GM06990 (cell line): ENCODE data around the gene TCF12.

Source experiments
- DNase-seq: peaks from one replicate; pipeline ENCODE4 v3.0.0-alpha.2; 2011; ENCODE audit not compliant: insufficient read length; ENCODE audit errors: extremely low read depth
- H3K27me3 ChIP-seq: replicated peaks from 2 replicates; pipeline ENCODE4 v1.6.0; 2011; ENCODE audit warnings: low read length; ENCODE audit not compliant: control insufficient read depth, insufficient read depth
- H3K36me3 ChIP-seq: 2 replicates; pipeline ENCODE4 v1.5.1; 2011; ENCODE audit warnings: low read length; ENCODE audit not compliant: control insufficient read depth, insufficient read depth
- H3K4me3 ChIP-seq: replicated peaks from 2 replicates; pipeline ENCODE4 v1.5.1; 2011; ENCODE audit warnings: low read depth, mild to moderate bottlenecking, control low read depth, low read length
- CTCF ChIP-seq: IDR thresholded peaks from 2 replicates; pipeline ENCODE4 v1.5.1; 2011; ENCODE audit warnings: low read length, control low read depth, mild to moderate bottlenecking, inconsistent platforms; ENCODE audit not compliant: insufficient read depth, poor library complexity, severe bottlenecking

The TCF12 gene

GRCh38 chr15:57183614-57184344, 265.3 kb downstream of the TCF12 start:
- no peak for DNase-seq
- TF ChIP-seq CTCF, result no peak
- Histone ChIP-seq H3K36me3 (no peaks in the 10 kb centered on the region), H3K27me3 (no peaks in the 10 kb centered on the region), H3K4me3 (no peak overlapping the region)

GRCh38 chr15:57184502-57184901, 266.1 kb downstream of the TCF12 start:
- H3K36me3 ChIP-seq, result no peaks in the 10 kb centered on the region
- no peak for DNase-seq
- no peak for TF ChIP-seq CTCF
- H3K27me3 ChIP-seq, result no peaks in the 10 kb centered on the region
- H3K4me3 ChIP-seq, result no peak overlapping the region

GRCh38 chr15:57185507-57186074, 267.1 kb downstream of the TCF12 start:
- Histone ChIP-seq H3K4me3 (no peak overlapping the region), H3K36me3 (no peaks in the 10 kb centered on the region), H3K27me3 (no peaks in the 10 kb centered on the region)
- no peak for TF ChIP-seq CTCF
- DNase-seq, result no peak

GRCh38 chr15:57189466-57189865, 271.0 kb downstream of the TCF12 start:
- Histone ChIP-seq H3K36me3 (no peaks in the 10 kb centered on the region; the same call in none of the 2 replicates), H3K4me3 (no peak overlapping the region), H3K27me3 (no peaks in the 10 kb centered on the region)
- TF ChIP-seq CTCF, result no peak
- DNase-seq, result no peak

GRCh38 chr15:57190208-57190607, 271.8 kb downstream of the TCF12 start:
- no peak for TF ChIP-seq CTCF
- no peaks in the 10 kb centered on the region for H3K27me3 ChIP-seq
- H3K4me3 ChIP-seq, result no peak overlapping the region
- no peaks in the 10 kb centered on the region; the same call in none of the 2 replicates for H3K36me3 ChIP-seq
- no peak for DNase-seq
